K562 (cell line): ENCODE measurements around the gene ENG. TPM values are rescaled to one million over a fixed set of nuclear protein-coding genes. Genes with fewer than 3 reads are reported as not detected.

Experiments
- DACH1 ChIP-seq: fragments of 450-650 bp; IDR thresholded peaks from 2 replicates; pipeline ENCODE4 v1.6.1; 2018; ENCODE audit not compliant: partially characterized antibody
- E2F6 ChIP-seq, 2 experiments: IDR thresholded peaks; 2 replicates each; pipeline ENCODE4 v1.6.1; 2011; ENCODE audit warnings: borderline replicate concordance in 1 of 2, control low read depth in 1 of 2, low read depth in 1 of 2, low read length in 1 of 2, mild to moderate bottlenecking in 1 of 2, mixed read lengths in 1 of 2, moderate library complexity in 1 of 2; ENCODE audit not compliant: insufficient read depth in 1 of 2, insufficient read length in 1 of 2, poor library complexity in 1 of 2, severe bottlenecking in 1 of 2; ENCODE audit errors: extremely low read depth in 1 of 2
- ETV6 ChIP-seq, 3 experiments: fragments of 150-350 bp in 1 of 3; sonication (generic) in 1 of 3; formaldehyde crosslinking in 1 of 3; IDR thresholded peaks; 2 replicates each; pipeline versions ENCODE4 v1.6.1 to v1.8.0; 2014 to 2022; ENCODE audit warnings: borderline replicate concordance in 2 of 3, low read depth in 2 of 3, antibody characterized with exemption in 1 of 3, low read length in 1 of 3, mild to moderate bottlenecking in 1 of 3, missing genetic modification reagents in 1 of 3
- GTF2A2 ChIP-seq: IDR thresholded peaks from 2 replicates; pipeline ENCODE4 v1.6.1; 2016; ENCODE audit warnings: mild to moderate bottlenecking, missing genetic modification characterization, missing compliant biosample characterization
- HDAC6 ChIP-seq: IDR thresholded peaks from 2 replicates; pipeline ENCODE4 v1.6.1; 2012; ENCODE audit warnings: low read depth, mild to moderate bottlenecking, control low read depth, inconsistent platforms, low read length, moderate library complexity
- MIER1 ChIP-seq: fragments of 450-650 bp; IDR thresholded peaks from 2 replicates; pipeline ENCODE4 v1.6.1; 2016; ENCODE audit warnings: antibody characterized with exemption, mild to moderate bottlenecking, low read depth
- POLR2G ChIP-seq: fragments of 200-400 bp; formaldehyde crosslinking; IDR thresholded peaks from 2 replicates; pipeline ENCODE4 v1.6.1; 2017; ENCODE audit warnings: low read depth, mild to moderate bottlenecking, antibody characterized with exemption, low read length, moderate library complexity
- SMARCA4 ChIP-seq: fragments of 450-650 bp; IDR thresholded peaks from 2 replicates; pipeline ENCODE4 v1.6.1; 2016
- STAT6 ChIP-seq: sonication (generic); formaldehyde crosslinking; IDR thresholded peaks from 2 replicates; pipeline ENCODE4 v1.8.1; 2023; ENCODE audit warnings: mild to moderate bottlenecking, missing genetic modification reagents
- TSC22D4 ChIP-seq: fragments of 450-650 bp; IDR thresholded peaks from 2 replicates; pipeline ENCODE4 v1.6.1; 2016; ENCODE audit warnings: missing genetic modification characterization, missing biosample characterization, control low read depth
- ZBTB9 ChIP-seq: fragments of 450-650 bp; formaldehyde crosslinking; IDR thresholded peaks from 2 replicates; pipeline ENCODE4 v1.4.0; 2020; ENCODE audit warnings: mild to moderate bottlenecking, moderate library complexity
- ZNF449 ChIP-seq: fragments of 250-450 bp; sonication (Bioruptor Pico); IDR thresholded peaks from 2 replicates; pipeline ENCODE4 v1.8.0; 2022; ENCODE audit warnings: moderate library complexity, mild to moderate bottlenecking, inconsistent platforms
- ZNF586 ChIP-seq: fragments of 450-650 bp; formaldehyde crosslinking; conservative IDR thresholded peaks from 2 replicates; pipeline ENCODE4 v1.4.0; 2020; ENCODE audit warnings: mild to moderate bottlenecking, moderate library complexity
- polyA plus RNA-seq, 8 experiments: library from polyadenylated mRNA; depleted of rRNA in 4 of 8; stranded (reverse) in 5 of 8; unstranded in 3 of 8; fragments of >200 nt; fragmentation: Nextera tagmentation in 2 of 8; fragmentation: Illumina TruSeq in 1 of 8; extraction: Ambion mirVana in 2 of 8; extraction: Trizol in 1 of 8; gene quantifications; 2 replicates each; pipeline versions ENCODE4 v1.2.1 to v1.2.3, GENCODE V29; 2011 to 2014; ENCODE audit warnings: inconsistent platforms in 1 of 8, missing spikeins in 1 of 8
- total RNA-seq, 7 experiments: library from RNA; depleted of rRNA in 6 of 7; stranded (reverse); fragments of >200 nt in 6 of 7; fragmentation: Illumina TruSeq in 2 of 7; extraction: Trizol in 2 of 7; gene quantifications; 2 replicates each; pipeline versions ENCODE4 v1.2.1 to v1.2.3, GENCODE V29; 2011 to 2021; ENCODE audit warnings: low replicate concordance in 1 of 7

ENG gene
- total and polyA plus RNA-seq, 9 of the 15 experiments (the other 6 are each of a cell fraction or from before 2014, with no cell fraction given), result 0.04 to 0.40 (median 0.14) TPM; not detected in 1

GRCh38 chr9:127802576-127803443 is 51.6 kb downstream of the ENG start, which contains the start of gene FPGS (continued):
- TF ChIP-seq ETV6 (IDR thresholded peaks at IDR 0.05; ENCODE audit: borderline replicate concordance in 1 of 2, low read depth in 2 of 2, low read length in 1 of 2) (no peak), ETV6 (CRISPR knock-in tag; IDR thresholded peaks at IDR 0.05; ENCODE audit: borderline replicate concordance) (no peak), HDAC6 (no peak), E2F6 (IDR thresholded peaks at IDR 0.05; ENCODE audit: borderline replicate concordance in 1 of 2, extremely low read depth in 1 of 2, insufficient read depth in 1 of 2, insufficient read length in 1 of 2, low read depth in 1 of 2, low read length in 1 of 2, poor library complexity in 1 of 2, severe bottlenecking in 1 of 2) (peak; percentile 39 to 65), ZBTB9 (CRISPR knock-in tag) (peak; percentile 30; the same call in 1 of the 2 replicates), GTF2A2 (no peak), SMARCA4 (no peak), ZNF449 (CRISPR knock-in tag) (no peak), TSC22D4 (no peak), MIER1 (no peak), STAT6 (no peak), ZNF586 (no peak), DACH1 (peak; percentile 4), POLR2G (peak; percentile 97)
